Erythroblast (primary cell): ENCODE results near the gene KCNMA1.

Source experiments
- GATA1 ChIP-seq: IDR thresholded peaks from 2 replicates; pipeline ENCODE4 v1.6.1; 2011; ENCODE audit warnings: low read depth, mild to moderate bottlenecking, control low read depth, low read length, moderate library complexity
- POLR2A ChIP-seq: IDR thresholded peaks from 2 replicates; pipeline ENCODE4 v1.6.1; 2011; ENCODE audit warnings: mild to moderate bottlenecking, low read length

GRCh38 chr10:77478962-77479359, 158.6 kb downstream of the KCNMA1 start:
- no peak for TF ChIP-seq POLR2A
- no peak for TF ChIP-seq GATA1
